RWPE2 (cell line): ENCODE measurements around the gene NCBP3.

Experiments used
- ATAC-seq: fragments of 200-7000 bp; cut with Tn5 transposase; 3 replicates; pipeline ENCODE4 v1.9.1; 2021; ENCODE audit warnings: low read depth
- DNase-seq: peaks from one replicate; pipeline ENCODE4 v3.0.0-alpha.2; 2020; ENCODE audit warnings: low spot score
- H3K27ac ChIP-seq: fragments of 450-650 bp; 2 replicates; pipeline ENCODE4 v1.5.1; 2017; ENCODE audit warnings: mild to moderate bottlenecking; ENCODE audit not compliant: poor library complexity, severe bottlenecking
- H3K27me3 ChIP-seq: fragments of 250-450 bp; sonication (Bioruptor Pico); 2 replicates; pipeline ENCODE4 v1.5.1; 2021; ENCODE audit warnings: mild to moderate bottlenecking, moderate library complexity; ENCODE audit not compliant: insufficient read depth, poor library complexity, severe bottlenecking
- H3K36me3 ChIP-seq: fragments of 250-450 bp; sonication (Bioruptor Pico); 2 replicates; pipeline ENCODE4 v1.5.1; 2020; ENCODE audit warnings: low read depth, mild to moderate bottlenecking, moderate library complexity
- H3K4me1 ChIP-seq: fragments of 250-450 bp; sonication (Bioruptor Pico); 2 replicates; pipeline ENCODE4 v1.5.1; 2021; ENCODE audit warnings: mild to moderate bottlenecking, moderate library complexity; ENCODE audit not compliant: insufficient read depth, poor library complexity, severe bottlenecking
- H3K4me3 ChIP-seq: fragments of 250-450 bp; sonication (Bioruptor Pico); 2 replicates; pipeline ENCODE4 v1.5.1; 2021; ENCODE audit warnings: mild to moderate bottlenecking, moderate library complexity; ENCODE audit not compliant: severe bottlenecking
- H3K9me3 ChIP-seq: fragments of 250-450 bp; sonication (Bioruptor Pico); 2 replicates; pipeline ENCODE4 v1.5.1; 2021; ENCODE audit warnings: mild to moderate bottlenecking, moderate library complexity; ENCODE audit not compliant: severe bottlenecking
- TF ChIP-seq, protein P1 (sequence below): fragments of 450-650 bp; IDR thresholded peaks from one replicate; pipeline ENCODE4 v1.5.1; 2017; ENCODE audit warnings: mild to moderate bottlenecking, moderate library complexity; ENCODE audit not compliant: poor library complexity, severe bottlenecking

The NCBP3 gene

DNA sequence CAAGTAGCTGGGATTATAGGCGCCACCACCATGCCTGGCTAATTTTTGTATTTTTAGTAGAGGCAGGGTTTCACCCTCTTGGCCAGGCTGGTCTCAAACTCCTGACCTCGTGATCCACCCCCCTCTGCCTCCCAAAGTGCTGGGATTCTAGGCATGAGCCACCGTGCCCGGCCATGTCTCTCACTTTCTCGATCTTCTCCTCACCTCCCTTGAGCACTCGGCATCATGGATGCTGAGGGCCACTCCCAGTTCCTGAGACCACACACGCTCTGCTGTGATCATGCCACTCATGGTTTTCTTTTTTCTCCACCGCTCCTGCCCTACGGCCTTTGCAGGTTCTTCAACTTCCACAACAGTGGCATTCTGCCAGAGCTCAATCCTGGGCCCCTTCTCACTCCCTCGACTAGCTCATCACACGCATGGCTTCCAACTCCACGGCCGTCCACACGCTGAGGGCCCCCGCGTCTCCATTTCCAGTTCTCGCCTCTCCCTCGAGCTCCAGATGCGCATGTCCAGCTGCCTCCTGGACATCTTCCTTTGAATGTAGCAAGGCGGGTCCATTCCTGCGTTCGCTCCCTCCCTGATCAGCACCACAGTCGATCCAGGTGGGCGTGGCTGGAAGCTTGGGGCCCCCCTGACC lies 5.5 kb upstream of the NCBP3 start:
- no peak overlapping the region for H3K27ac ChIP-seq
- H3K9me3 ChIP-seq = no peaks in the 10 kb centered on the region
- no peaks in the 10 kb centered on the region for H3K27me3 ChIP-seq
- no peaks in the 10 kb centered on the region for H3K4me1 ChIP-seq
- ATAC-seq (no peak), DNase-seq (no peak)
- H3K36me3 ChIP-seq = no peaks in the 10 kb centered on the region
- H3K4me3 ChIP-seq = no peak overlapping the region
- TF ChIP-seq, protein P1, sequence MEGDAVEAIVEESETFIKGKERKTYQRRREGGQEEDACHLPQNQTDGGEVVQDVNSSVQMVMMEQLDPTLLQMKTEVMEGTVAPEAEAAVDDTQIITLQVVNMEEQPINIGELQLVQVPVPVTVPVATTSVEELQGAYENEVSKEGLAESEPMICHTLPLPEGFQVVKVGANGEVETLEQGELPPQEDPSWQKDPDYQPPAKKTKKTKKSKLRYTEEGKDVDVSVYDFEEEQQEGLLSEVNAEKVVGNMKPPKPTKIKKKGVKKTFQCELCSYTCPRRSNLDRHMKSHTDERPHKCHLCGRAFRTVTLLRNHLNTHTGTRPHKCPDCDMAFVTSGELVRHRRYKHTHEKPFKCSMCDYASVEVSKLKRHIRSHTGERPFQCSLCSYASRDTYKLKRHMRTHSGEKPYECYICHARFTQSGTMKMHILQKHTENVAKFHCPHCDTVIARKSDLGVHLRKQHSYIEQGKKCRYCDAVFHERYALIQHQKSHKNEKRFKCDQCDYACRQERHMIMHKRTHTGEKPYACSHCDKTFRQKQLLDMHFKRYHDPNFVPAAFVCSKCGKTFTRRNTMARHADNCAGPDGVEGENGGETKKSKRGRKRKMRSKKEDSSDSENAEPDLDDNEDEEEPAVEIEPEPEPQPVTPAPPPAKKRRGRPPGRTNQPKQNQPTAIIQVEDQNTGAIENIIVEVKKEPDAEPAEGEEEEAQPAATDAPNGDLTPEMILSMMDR = no peak

- TF ChIP-seq, protein P1 = no peak
- no peaks in the 10 kb centered on the region for H3K9me3 ChIP-seq
Measured at GRCh38 chr17:3848229-3848835, 2.3 kb upstream of the NCBP3 start.

DNA sequence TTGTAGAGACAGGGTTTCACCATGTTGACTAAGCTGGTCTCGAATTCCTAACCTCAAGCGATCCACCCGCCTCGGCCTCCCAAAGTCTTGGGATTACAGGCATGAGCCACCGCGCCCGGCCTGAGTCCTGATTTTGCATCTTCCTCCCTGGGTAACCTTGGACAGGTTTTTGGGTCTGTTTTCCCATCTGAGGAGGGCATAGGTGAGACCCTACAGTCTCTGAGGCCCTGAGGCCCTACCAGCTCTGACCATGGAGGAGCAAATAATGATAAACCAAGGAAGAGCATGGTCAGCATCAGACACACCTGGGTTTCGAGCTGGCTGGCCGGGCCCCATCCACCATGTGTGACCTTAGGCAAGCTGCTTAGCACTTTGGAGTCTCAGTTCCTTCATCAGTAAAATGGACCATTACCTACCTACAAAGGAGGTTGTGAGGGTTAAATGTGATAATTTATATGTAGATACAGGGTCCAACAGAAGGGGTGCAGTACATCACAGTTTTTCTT lies 1.2 kb upstream of the NCBP3 start:
- Histone ChIP-seq H3K4me3 (no peak overlapping the region), H3K4me1 (peaks cover 4% of the 10 kb centered on the region), H3K27ac (no peak overlapping the region), H3K36me3 (peaks cover 22% of the 10 kb centered on the region), H3K9me3 (no peaks in the 10 kb centered on the region), H3K27me3 (no peaks in the 10 kb centered on the region)
- TF ChIP-seq, protein P1 = no peak
- ATAC-seq = no peak
- no peak for DNase-seq

More at GRCh38 chr17:3848229-3848835, 2.3 kb upstream of the NCBP3 start:
- no peak for ATAC-seq
- H3K36me3 ChIP-seq = peaks cover 14% of the 10 kb centered on the region
- no peak overlapping the region for H3K27ac ChIP-seq
- no peak for DNase-seq
- peaks cover 4% of the 10 kb centered on the region for H3K4me1 ChIP-seq
- no peaks in the 10 kb centered on the region for H3K27me3 ChIP-seq
- no peak overlapping the region for H3K4me3 ChIP-seq

- Histone ChIP-seq H3K4me3 (peak overlapping the region; percentile 77), H3K27me3 (no peaks in the 10 kb centered on the region), H3K27ac (no peak overlapping the region), H3K36me3 (peaks cover 28% of the 10 kb centered on the region), H3K4me1 (peaks cover 4% of the 10 kb centered on the region), H3K9me3 (no peaks in the 10 kb centered on the region)
- DNase-seq = no peak
- no peak for ATAC-seq
- TF ChIP-seq, protein P1 = peak; percentile 85
Measured at GRCh38 chr17:3846437-3847164, 555 bp upstream of the NCBP3 start.
